A549 (cell line): ENCODE results near the gene CEBPG. TPM values are rescaled to one million over a fixed set of nuclear protein-coding genes. Genes with fewer than 3 reads are reported as not detected.

ENCODE experiments used
- ATAC-seq, 2 experiments: fragments of 200-7000 bp in 1 of 2; fragments of >200 bp in 1 of 2; cut with Nextera tagmentation in 1 of 2; cut with Tn5 transposase in 1 of 2; 3 replicates each; pipeline versions ENCODE4 v1.8.0 to v1.9.1; 2018 to 2020; ENCODE audit warnings: mild to moderate bottlenecking in 1 of 2, moderate library complexity in 1 of 2
- CTCF ChIA-PET: fragments of 300-600 bp; sonication (Branson Sonifier 250); formaldehyde crosslinking; extraction: SDS; loops from one replicate; lab custom pipeline; 2021; ENCODE audit warnings: antibody characterized with exemption, inconsistent platforms; lab: Yijun Ruan, JAX
- POLR2A ChIA-PET: fragments of 350-600 bp; formaldehyde crosslinking; extraction: SDS; loops from one replicate; lab custom pipeline; 2021; ENCODE audit warnings: antibody characterized with exemption, inconsistent platforms; lab: Yijun Ruan, JAX
- DNase-seq, 2 experiments: peaks; one replicate each; pipeline versions ENCODE4 v3.0.0 to v3.0.0-alpha.2; 2011 to 2016; ENCODE audit warnings: low read depth in 1 of 2, low spot score in 1 of 2
- FAIRE-seq: peaks from 2 replicates; lab custom pipeline; 2011; peaks lifted over from hg19 to GRCh38; lab: Jason Lieb, UNC
- H3K27ac ChIP-seq, 2 experiments: fragments of >200 bp; sonication (Bioruptor Twin); formaldehyde crosslinking; 3 replicates each; pipeline ENCODE4 v1.5.1; 2016 to 2017
- H3K4me1 ChIP-seq: fragments of >200 bp; sonication (Bioruptor Twin); formaldehyde crosslinking; 3 replicates; pipeline ENCODE4 v1.6.1; 2016
- H3K4me2 ChIP-seq: fragments of >200 bp; sonication (Bioruptor Twin); formaldehyde crosslinking; 3 replicates; pipeline ENCODE4 v1.6.1; 2016
- H3K4me3 ChIP-seq: fragments of >200 bp; sonication (Bioruptor Twin); formaldehyde crosslinking; 3 replicates; pipeline ENCODE4 v1.5.1; 2016
- H3K9me3 ChIP-seq: fragments of >200 bp; sonication (Bioruptor Twin); formaldehyde crosslinking; 3 replicates; pipeline ENCODE4 v1.6.1; 2016
- BCL3 ChIP-seq: fragments of >200 bp; sonication (Bioruptor Twin); formaldehyde crosslinking; IDR thresholded peaks from 3 replicates; pipeline ENCODE4 v1.6.1; 2016
- EP300 ChIP-seq, 2 experiments: fragments of >200 bp; sonication (Bioruptor Twin); formaldehyde crosslinking; IDR thresholded peaks; 2 replicates in 1 of 2; 3 replicates in 1 of 2; pipeline ENCODE4 v1.6.1; 2016 to 2017
- FOSL2 ChIP-seq, 2 experiments: fragments of 450-650 bp in 1 of 2; fragments of >200 bp in 1 of 2; sonication (Bioruptor Twin) in 1 of 2; formaldehyde crosslinking; IDR thresholded peaks; 2 replicates each; pipeline versions ENCODE4 v1.5.0 to v1.6.1; 2016 to 2020; ENCODE audit warnings: mild to moderate bottlenecking in 1 of 2, moderate library complexity in 1 of 2
- FOXS1 ChIP-seq: fragments of 250-450 bp; sonication (Bioruptor Pico); IDR thresholded peaks from 2 replicates; pipeline ENCODE4 v1.5.0; 2020; ENCODE audit warnings: mild to moderate bottlenecking, moderate library complexity
- GATA3 ChIP-seq: IDR thresholded peaks from 2 replicates; pipeline ENCODE4 v1.6.1; 2012; ENCODE audit warnings: borderline replicate concordance
- HEYL ChIP-seq: fragments of 250-450 bp; sonication (Bioruptor Pico); IDR thresholded peaks from 2 replicates; pipeline ENCODE4 v1.8.0; 2021; ENCODE audit warnings: mild to moderate bottlenecking, moderate library complexity
- HOXB13 ChIP-seq: fragments of 250-450 bp; sonication (Bioruptor Pico); IDR thresholded peaks from 2 replicates; pipeline ENCODE4 v1.5.0; 2020; ENCODE audit warnings: low read depth, mild to moderate bottlenecking, moderate library complexity
- HOXB5 ChIP-seq: fragments of 250-450 bp; sonication (Bioruptor Pico); IDR thresholded peaks from 2 replicates; pipeline ENCODE4 v1.5.0; 2020; ENCODE audit warnings: mild to moderate bottlenecking, moderate library complexity
- MAFK ChIP-seq: fragments of 450-650 bp; IDR thresholded peaks from 2 replicates; pipeline ENCODE4 v1.6.1; 2014; ENCODE audit not compliant: partially characterized antibody
- MAX ChIP-seq: IDR thresholded peaks from 2 replicates; pipeline ENCODE4 v1.6.1; 2012
- PBX3 ChIP-seq: IDR thresholded peaks from 2 replicates; pipeline ENCODE4 v1.6.1; 2012
- PHF8 ChIP-seq: fragments of 200-600 bp; sonication (generic); IDR thresholded peaks from 2 replicates; pipeline ENCODE4 v1.6.1; 2016; ENCODE audit warnings: low read depth, mild to moderate bottlenecking, antibody characterized with exemption, moderate library complexity, borderline replicate concordance
- RCOR1 ChIP-seq: fragments of 150-350 bp; IDR thresholded peaks from 2 replicates; pipeline ENCODE4 v1.6.1; 2014; ENCODE audit warnings: antibody characterized with exemption, low read length, low read depth
- REST ChIP-seq: fragments of 200-600 bp; sonication (generic); IDR thresholded peaks from 2 replicates; pipeline ENCODE4 v1.6.1; 2016; ENCODE audit warnings: antibody characterized with exemption, mild to moderate bottlenecking, moderate library complexity
- RFX5 ChIP-seq: fragments of 450-650 bp; IDR thresholded peaks from 2 replicates; pipeline ENCODE4 v1.7.1; 2014; ENCODE audit warnings: antibody characterized with exemption, mild to moderate bottlenecking, moderate library complexity
- SMC3 ChIP-seq: fragments of >200 bp; sonication (Bioruptor Twin); formaldehyde crosslinking; IDR thresholded peaks from 3 replicates; pipeline ENCODE4 v1.6.1; 2018; ENCODE audit warnings: inconsistent platforms
- ZNF302 ChIP-seq: fragments of 250-450 bp; sonication (Bioruptor Pico); IDR thresholded peaks from 2 replicates; pipeline ENCODE4 v1.9.0; 2021; ENCODE audit warnings: inconsistent platforms, mild to moderate bottlenecking, moderate library complexity
- ZSCAN20 ChIP-seq: fragments of 250-450 bp; sonication (Bioruptor Pico); IDR thresholded peaks from 2 replicates; pipeline ENCODE4 v1.8.0; 2022; ENCODE audit warnings: mild to moderate bottlenecking, moderate library complexity
- WGBS: methylation state at CpG from one replicate; pipeline ENCODE4 v1.1.6; 2017; ENCODE audit errors: missing lambda C conversion rate; 5-methylcytosine and 5-hydroxymethylcytosine counted together
- polyA plus RNA-seq, 4 experiments: library from polyadenylated mRNA; depleted of rRNA in 3 of 4; stranded (reverse); fragments of >200 nt; fragmentation: RNase III in 1 of 4; extraction: RNeasy Plus Mini Kit Qiagen cat#74134 plus additional on column Dnase treatment in 1 of 4; gene quantifications; 2 replicates in 3 of 4; 3 replicates in 1 of 4; pipeline ENCODE4 v1.2.3, GENCODE V29; 2011 to 2017

CEBPG gene
- polyA plus RNA-seq, 2 of the 4 experiments (the other 2 are of a cell fraction) = 34.3 to 138 TPM

- H3K4me3 ChIP-seq = no peak overlapping the region
- ATAC-seq = no peak; a peak in 1 of 6 replicates
- no peak overlapping the region for H3K27ac ChIP-seq
- no peak for TF ChIP-seq HOXB5 (CRISPR knock-in tag)
- no peak overlapping the region for H3K4me2 ChIP-seq
- no peak for FAIRE-seq
- DNase-seq = no peak
- WGBS = 39% methylated on average over 5 of the region's 5 CpGs
- ChIA-PET POLR2A (interaction anchor here (1.4 kb wide), 1 partner anchor 30 kb away, joined by 5 read pairs; the partner anchor contains the start of gene CEBPA), CTCF (interaction anchor here (0.6 to 2.4 kb wide), 8 partner anchors 8 to 818 kb away, joined by 3 to 5 read pairs (median 3); partner anchors contain the start of gene CEBPA)
- H3K9me3 ChIP-seq = 0 out of 3 replicates have a peak, but pooled peaks cover 3% of the 10 kb centered on the region
- H3K4me1 ChIP-seq = peaks cover 3% of the 10 kb centered on the region; the same call in 1 of the 3 replicates
These were observed 41.3 kb upstream of the CEBPG start for GRCh38 chr19:33332248-33332647.

GRCh38 chr19:33333151-33333550 is 40.4 kb upstream of the CEBPG start:
- Histone ChIP-seq H3K4me2 (no peak overlapping the region), H3K4me1 (peaks cover 3% of the 10 kb centered on the region; the same call in 1 of the 3 replicates), H3K9me3 (0 out of 3 replicates have a peak, but pooled peaks cover 3% of the 10 kb centered on the region), H3K4me3 (no peak overlapping the region), H3K27ac (no peak overlapping the region)
- no peak for DNase-seq
- CTCF ChIA-PET = interaction anchor here (0.9 to 2.4 kb wide), 7 partner anchors 11 to 98 kb away, joined by 3 to 5 read pairs (median 4); partner anchors contain the start of gene CEBPA
- POLR2A ChIA-PET = no interaction called here
- ATAC-seq = no peak
- FAIRE-seq = peak; percentile 94
- no peak for TF ChIP-seq MAX
- TF ChIP-seq RCOR1 = no peak
- no peak for TF ChIP-seq GATA3
- TF ChIP-seq MAFK = no peak
- no peak for TF ChIP-seq HEYL (CRISPR knock-in tag)
- no peak for TF ChIP-seq FOXS1 (CRISPR knock-in tag)
- no peak for TF ChIP-seq ZSCAN20 (CRISPR knock-in tag)
- TF ChIP-seq RFX5 = no peak
- TF ChIP-seq REST = no peak
- TF ChIP-seq BCL3 = no peak
- TF ChIP-seq EP300 (IDR thresholded peaks at IDR 0.05) = no peak
- no peak for TF ChIP-seq HOXB13 (CRISPR knock-in tag)
- no peak for TF ChIP-seq PBX3
- TF ChIP-seq ZNF302 (CRISPR knock-in tag) = no peak
- no peak for TF ChIP-seq FOSL2 (IDR thresholded peaks at IDR 0.05)
- no peak for TF ChIP-seq FOSL2 (CRISPR knock-in tag; IDR thresholded peaks at IDR 0.05)
- TF ChIP-seq PHF8 = no peak
- no peak for TF ChIP-seq SMC3
- 58% methylated on average over 4 of the region's 4 CpGs for WGBS
